Tibial nerve (tissue), 4 donors: Measurements from ENCODE around the gene HIF1A. TPM values are rescaled to one million over a fixed set of nuclear protein-coding genes. Genes with fewer than 3 reads are reported as not detected.

ENCODE experiments used
- DNase-seq, 2 donors: peaks; one replicate each; pipeline ENCODE4 v3.0.0-alpha.2; 2019; ENCODE audit warnings: low spot score in 2 of 2
- H3K27ac ChIP-seq, 4 donors: fragments of 200-600 bp; sonication (generic) in 3 of 4; one replicate each; pipeline ENCODE4 v1.5.1; 2017 to 2019; ENCODE audit warnings: mild to moderate bottlenecking in 1 of 4
- H3K27me3 ChIP-seq, 2 donors: fragments of 200-600 bp; sonication (generic) in 1 of 2; one replicate each; pipeline versions ENCODE4 v1.5.1 to v1.6.0; 2017 to 2019
- H3K36me3 ChIP-seq, 3 donors: fragments of 200-600 bp; sonication (generic); one replicate each; pipeline ENCODE4 v1.5.1; 2018 to 2019
- H3K4me1 ChIP-seq, 4 donors: fragments of 200-600 bp; sonication (generic) in 3 of 4; one replicate each; pipeline ENCODE4 v1.5.1; 2017 to 2019
- H3K4me3 ChIP-seq, 4 donors: fragments of 200-600 bp; sonication (generic) in 3 of 4; one replicate each; pipeline ENCODE4 v1.5.1; 2017 to 2019; ENCODE audit warnings: mild to moderate bottlenecking in 1 of 4, moderate library complexity in 1 of 4
- H3K9me3 ChIP-seq, 4 donors: fragments of 200-600 bp; sonication (generic) in 3 of 4; one replicate each; pipeline ENCODE4 v1.5.1; 2017 to 2019
- CTCF ChIP-seq, 5 experiments: fragments of 200-600 bp in 3 of 5; fragments of 450-650 bp in 2 of 5; sonication (generic) in 3 of 5; IDR thresholded peaks; one replicate each; pipeline ENCODE4 v1.5.1; 2016 to 2019; ENCODE audit warnings: antibody characterized with exemption in 5 of 5, mild to moderate bottlenecking in 3 of 5, moderate library complexity in 2 of 5
- EP300 ChIP-seq, 2 donors: sonication (generic); formaldehyde crosslinking; IDR thresholded peaks; one replicate each; pipeline ENCODE4 v1.6.1; 2017; ENCODE audit warnings: antibody characterized with exemption in 2 of 2, mild to moderate bottlenecking in 1 of 2
- POLR2A ChIP-seq, 2 donors: fragments of 450-650 bp; IDR thresholded peaks; one replicate each; pipeline ENCODE4 v1.6.1; 2017; ENCODE audit warnings: antibody characterized with exemption in 2 of 2, mild to moderate bottlenecking in 2 of 2, moderate library complexity in 2 of 2
- WGBS, 2 donors: methylation state at CpG; one replicate each; pipeline ENCODE4 v1.1.5; 2018; 5-methylcytosine and 5-hydroxymethylcytosine counted together
- total RNA-seq, 4 donors: library from RNA; depleted of rRNA; stranded (reverse); fragments of >200 nt; gene quantifications; one replicate each; pipeline ENCODE4 v1.1.0, GENCODE V29; 2016

HIF1A gene
- total RNA-seq, 4 donors from 2014 or later = 37.9 to 80.4 (median 59.4) TPM

DNA sequence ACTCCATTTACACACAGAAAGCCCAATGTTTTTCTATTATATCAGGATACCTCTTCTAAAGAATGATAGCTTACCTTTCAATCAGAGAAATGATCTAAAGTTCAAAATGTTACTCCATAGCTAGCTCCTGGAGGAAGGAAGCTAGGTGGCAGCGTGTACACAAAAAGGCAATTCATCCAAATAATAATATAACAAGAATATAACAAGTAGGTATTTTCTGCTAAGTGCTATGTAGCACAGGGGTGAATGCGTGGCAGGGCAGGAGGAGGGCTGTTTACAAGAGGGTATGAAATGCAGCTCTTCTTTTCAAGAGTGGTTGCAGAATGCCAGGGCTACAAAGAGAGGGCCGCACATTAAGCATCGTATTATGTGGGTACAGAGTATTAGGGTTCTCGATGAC lies 66.2 kb downstream of the HIF1A start:
- no peaks in the 10 kb centered on the region for H3K27me3 ChIP-seq
- peak overlapping the region; percentile 61 to 94 (median 78) for H3K4me3 ChIP-seq
- no peaks in the 10 kb centered on the region for H3K9me3 ChIP-seq
- 53 to 60% methylated on average over 5 of the region's 5 CpGs for WGBS, 2 donors
- H3K36me3 ChIP-seq = no peaks in the 10 kb centered on the region
- H3K27ac ChIP-seq = peak overlapping the region; percentile 86 to 95 (median 90)
- no peak for DNase-seq
- TF ChIP-seq CTCF (IDR thresholded peaks at IDR 0.05) = no peak
- no peak for TF ChIP-seq POLR2A (IDR thresholded peaks at IDR 0.05)
- TF ChIP-seq EP300 (IDR thresholded peaks at IDR 0.05) = no peak
- peaks cover 0 to 41% (median 15%) of the 10 kb centered on the region in 4 donors for H3K4me1 ChIP-seq

- peaks cover 0 to 43% (median 15%) of the 10 kb centered on the region in 4 donors for H3K4me1 ChIP-seq
- H3K36me3 ChIP-seq = no peaks in the 10 kb centered on the region
- TF ChIP-seq CTCF (IDR thresholded peaks at IDR 0.05) (peak in 1 of 5 experiments; percentile 20), EP300 (IDR thresholded peaks at IDR 0.05) (peak; percentile 94 to 98), POLR2A (IDR thresholded peaks at IDR 0.05) (peak; percentile 43 to 85)
- DNase-seq = peak; percentile 91 to 96
- WGBS, 2 donors = 0% methylated on average over 35 to 39 of the region's 49 CpGs
- peak within 1 kb of the TSS; percentile 86 to 95 (median 90) for H3K27ac ChIP-seq
- no peaks in the 10 kb centered on the region for H3K27me3 ChIP-seq
- H3K4me3 ChIP-seq = peak within 1 kb of the TSS; percentile 61 to 94 (median 78)
- H3K9me3 ChIP-seq = no peaks in the 10 kb centered on the region
Measured at GRCh38 chr14:61761959-61762786, 66.9 kb downstream of the HIF1A start, which contains the start of gene SNAPC1. SNAPC1 (plus strand) TSS chr14:61762420; CDS start chr14:61762461, 41 bp downstream.

DNA sequence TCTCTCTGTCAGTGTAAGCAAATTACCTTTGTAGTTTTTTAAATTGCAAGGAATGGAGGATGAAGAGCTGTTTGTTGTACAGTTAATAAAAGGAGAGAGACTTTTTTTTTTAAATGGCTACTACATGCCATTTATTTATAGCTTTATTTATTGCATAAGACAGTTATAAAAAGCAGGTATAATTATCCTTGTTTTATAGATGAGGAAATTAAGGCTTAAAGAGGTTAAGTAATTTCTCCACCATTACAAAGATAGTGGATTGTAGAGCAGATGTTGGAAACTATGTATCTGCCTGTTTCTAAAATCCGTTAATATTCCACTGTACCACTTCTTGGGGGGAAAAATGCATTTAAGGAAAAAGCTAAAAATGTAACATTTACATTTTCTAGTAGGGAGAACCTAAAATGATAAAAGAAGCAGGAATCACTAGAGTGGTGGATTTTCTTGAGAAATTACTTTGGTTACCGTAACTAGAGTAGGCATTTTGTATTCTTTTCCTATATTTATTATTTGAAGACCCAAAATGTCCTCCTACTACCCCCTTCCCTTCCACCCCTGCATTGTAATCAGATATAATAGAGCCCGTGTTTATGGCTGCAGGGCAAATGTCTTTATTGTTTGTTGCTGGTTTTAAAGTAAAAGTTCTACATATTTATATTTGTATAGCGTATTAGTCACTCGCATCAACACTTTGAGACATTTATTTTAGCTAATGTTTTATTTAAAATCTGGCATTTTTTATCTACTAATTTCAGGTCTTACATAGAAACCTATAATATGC lies 69.2 kb downstream of the HIF1A start:
- WGBS, 2 donors = 71% methylated on average over 5 of the region's 5 CpGs
- Histone ChIP-seq H3K27ac (no peak overlapping the region), H3K27me3 (no peaks in the 10 kb centered on the region), H3K9me3 (no peaks in the 10 kb centered on the region), H3K4me3 (no peak overlapping the region), H3K36me3 (peaks cover 0 to 20% (median 0%) of the 10 kb centered on the region in 3 donors), H3K4me1 (peaks cover 0 to 43% (median 15%) of the 10 kb centered on the region in 4 donors)
- DNase-seq = no peak
- no peak for TF ChIP-seq CTCF (IDR thresholded peaks at IDR 0.05)
- TF ChIP-seq EP300 (IDR thresholded peaks at IDR 0.05) = no peak
- TF ChIP-seq POLR2A (IDR thresholded peaks at IDR 0.05) = no peak

DNA sequence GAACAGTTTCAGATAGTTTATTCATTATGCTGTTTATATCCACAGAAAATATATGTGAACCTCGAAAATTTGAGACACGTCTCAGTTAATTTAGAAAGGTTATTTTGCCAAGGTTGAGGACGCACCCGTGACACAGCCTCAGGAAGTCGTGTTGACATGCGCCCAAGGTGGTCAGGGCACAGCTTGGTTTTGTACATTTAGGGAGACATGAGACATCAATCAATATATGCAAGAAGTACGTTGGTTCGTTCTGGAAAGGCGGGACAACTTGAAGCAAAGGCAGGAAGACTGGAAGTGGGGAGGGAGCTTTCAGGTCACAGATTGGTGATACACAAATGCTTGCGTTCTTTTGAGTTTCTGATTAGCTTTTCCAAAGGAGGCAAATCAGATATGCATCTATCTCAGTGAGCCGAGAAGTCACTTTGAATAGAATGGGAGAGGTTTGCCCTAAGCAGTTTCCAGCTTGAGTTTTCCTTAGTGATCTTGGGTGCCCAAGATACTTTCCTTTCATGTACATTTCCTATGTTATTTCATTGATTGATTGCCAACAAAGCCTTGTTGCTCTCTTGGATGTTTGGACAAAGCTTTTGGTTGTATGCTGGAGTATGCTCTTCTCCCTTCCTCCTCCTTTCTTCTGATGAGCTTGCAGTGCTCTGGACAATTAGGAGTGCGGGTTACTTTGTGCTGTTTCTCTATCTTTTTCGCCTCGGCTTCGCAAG lies 70.1 kb downstream of the HIF1A start:
- Histone ChIP-seq H3K27ac (no peak overlapping the region), H3K9me3 (no peaks in the 10 kb centered on the region), H3K4me1 (peaks cover 0 to 43% (median 15%) of the 10 kb centered on the region in 4 donors), H3K27me3 (no peaks in the 10 kb centered on the region), H3K36me3 (peaks cover 0 to 29% (median 0%) of the 10 kb centered on the region in 3 donors), H3K4me3 (no peak overlapping the region)
- 71 to 74% methylated on average over 15 of the region's 15 CpGs for WGBS, 2 donors
- TF ChIP-seq CTCF (IDR thresholded peaks at IDR 0.05) = no peak
- TF ChIP-seq POLR2A (IDR thresholded peaks at IDR 0.05) = no peak
- TF ChIP-seq EP300 (IDR thresholded peaks at IDR 0.05) = no peak
- DNase-seq = no peak
